HepG2 (cell line): ENCODE measurements around the gene ARGLU1. TPM values are rescaled to one million over a fixed set of nuclear protein-coding genes. Genes with fewer than 3 reads are reported as not detected.

ENCODE experiments used
- ATAC-seq: fragments of 200-7000 bp; cut with Tn5 transposase; 3 replicates; pipeline ENCODE4 v1.9.1; 2020; ENCODE audit warnings: mild to moderate bottlenecking, moderate library complexity
- BruUV-seq: library from RNA; stranded (reverse); fragments of 400-500 nt; replicated peaks from 2 replicates; lab custom pipeline; 2021; lab: Mats Ljungman, UMichigan
- CTCF ChIA-PET: fragments of 300-600 bp; formaldehyde crosslinking; extraction: SDS; loops from one replicate; lab custom pipeline; 2021; ENCODE audit warnings: low total read pairs, inconsistent platforms, low intra/inter-chr PET ratio; lab: Yijun Ruan, JAX
- POLR2A ChIA-PET: fragments of 350-600 bp; sonication (Branson Sonifier 250); formaldehyde crosslinking; loops from one replicate; lab custom pipeline; 2020; ENCODE audit warnings: antibody characterized with exemption, inconsistent platforms; lab: Yijun Ruan, JAX
- DNase-seq: peaks from one replicate; pipeline ENCODE4 v3.0.0-alpha.2; 2015; ENCODE audit warnings: low spot score
- FAIRE-seq: peaks from 3 replicates; lab custom pipeline; 2011; peaks lifted over from hg19 to GRCh38; lab: Jason Lieb, UNC
- H2AFZ ChIP-seq: one replicate; pipeline ENCODE4 v1.6.1; 2011; ENCODE audit warnings: low read length, inconsistent platforms
- H3K27ac ChIP-seq: fragments of 300-600 bp; 3 replicates; pipeline ENCODE4 v1.8.0; 2011; ENCODE audit warnings: mixed run types, mild to moderate bottlenecking, mixed read lengths, low read length, inconsistent platforms; ENCODE audit not compliant: insufficient read depth; ENCODE audit errors: extremely low read length
- H3K27me3 ChIP-seq, 2 experiments: fragments of 200-600 bp in 1 of 2; 2 replicates in 1 of 2; 3 replicates in 1 of 2; pipeline versions ENCODE4 v1.6.0 to v1.8.0; 2011; ENCODE audit warnings: low read length in 2 of 2, mild to moderate bottlenecking in 2 of 2, moderate library complexity in 2 of 2, inconsistent platforms in 1 of 2; ENCODE audit not compliant: insufficient read depth in 2 of 2, control insufficient read depth in 1 of 2
- H3K36me3 ChIP-seq, 2 experiments: fragments of 200-600 bp in 1 of 2; replicated peaks in 1 of 2; 2 replicates in 1 of 2; 3 replicates in 1 of 2; pipeline versions ENCODE4 v1.5.1 to v1.8.0; 2011; ENCODE audit warnings: low read length in 2 of 2, inconsistent platforms in 1 of 2; ENCODE audit not compliant: insufficient read depth in 2 of 2, control insufficient read depth in 1 of 2
- H3K4me1 ChIP-seq: 2 replicates; pipeline ENCODE4 v1.5.1; 2012; ENCODE audit warnings: low read length, inconsistent platforms; ENCODE audit not compliant: insufficient read depth
- H3K4me2 ChIP-seq: 2 replicates; pipeline ENCODE4 v1.6.0; 2011; ENCODE audit warnings: low read depth, low read length, inconsistent platforms
- H3K4me3 ChIP-seq, 3 experiments: fragments of 200-600 bp in 1 of 3; sonication (generic), shearing (Covaris generic) in 1 of 3; replicated peaks in 1 of 3; 2 replicates each; pipeline ENCODE4 v1.5.1; 2011 to 2016; ENCODE audit warnings: low read length in 3 of 3, inconsistent platforms in 2 of 3, low read depth in 2 of 3, mild to moderate bottlenecking in 2 of 3, control low read depth in 1 of 3, mixed read lengths in 1 of 3; ENCODE audit not compliant: insufficient read depth in 1 of 3
- H3K79me2 ChIP-seq: one replicate; pipeline ENCODE4 v1.6.1; 2011; ENCODE audit warnings: low read length, inconsistent platforms; ENCODE audit not compliant: insufficient read depth
- H3K9ac ChIP-seq: 2 replicates; pipeline ENCODE4 v1.6.0; 2011; ENCODE audit warnings: mild to moderate bottlenecking, low read depth, low read length, inconsistent platforms; ENCODE audit not compliant: insufficient read depth
- H3K9me3 ChIP-seq: 2 replicates; pipeline ENCODE4 v1.5.1; 2012; ENCODE audit warnings: mild to moderate bottlenecking, low read length
- H4K20me1 ChIP-seq: 2 replicates; pipeline ENCODE4 v1.6.0; 2011; ENCODE audit warnings: inconsistent platforms, mild to moderate bottlenecking, low read length, moderate library complexity; ENCODE audit not compliant: insufficient read depth
- FIP1L1 ChIP-seq: fragments of 200-400 bp; formaldehyde crosslinking; IDR thresholded peaks from 2 replicates; pipeline ENCODE4 v1.6.1; 2018; ENCODE audit warnings: low read depth, mild to moderate bottlenecking, low read length, moderate library complexity, borderline replicate concordance; ENCODE audit not compliant: insufficient read depth
- HNRNPL ChIP-seq: fragments of 200-400 bp; formaldehyde crosslinking; IDR thresholded peaks from 2 replicates; pipeline ENCODE4 v1.6.1; 2017; ENCODE audit warnings: mild to moderate bottlenecking, low read depth, low read length
- NCOA5 ChIP-seq: sonication (generic); formaldehyde crosslinking; IDR thresholded peaks from 2 replicates; pipeline ENCODE4 v1.4.0; 2020; ENCODE audit warnings: missing genetic modification reagents
- NFATC3 ChIP-seq: sonication (generic); formaldehyde crosslinking; IDR thresholded peaks from 2 replicates; pipeline ENCODE4 v1.5.1; 2020; ENCODE audit warnings: mild to moderate bottlenecking, missing genetic modification reagents
- TAF1 ChIP-seq: sonication (generic); formaldehyde crosslinking; IDR thresholded peaks from 2 replicates; pipeline ENCODE4 v1.4.0; 2020; ENCODE audit warnings: missing genetic modification reagents
- ZNF230 ChIP-seq: sonication (generic); formaldehyde crosslinking; IDR thresholded peaks from 2 replicates; pipeline ENCODE4 v1.4.0; 2020; ENCODE audit warnings: mild to moderate bottlenecking, missing genetic modification reagents
- ZNF879 ChIP-seq: sonication (generic); formaldehyde crosslinking; IDR thresholded peaks from 2 replicates; pipeline ENCODE4 v1.8.1; 2023; ENCODE audit warnings: missing genetic modification reagents
- WGBS: methylation state at CpG from one replicate; pipeline ENCODE4 v1.1.6; 2017; ENCODE audit warnings: low lambda C conversion rate; 5-methylcytosine and 5-hydroxymethylcytosine counted together
- in situ Hi-C: cut with HindIII; loops from 2 replicates; pipeline ENCODE4 v1.10.0; 2017; ENCODE audit warnings: low pct_unique_long_range_greater_than_20kb; ENCODE audit not compliant: extremely low pct_ligation_motif_present
- intact Hi-C: fragments of 100-400 bp; cut with micrococcal nuclease; formaldehyde crosslinking; loops from one replicate; pipeline ENCODE4 v1.10.0; 2022; ENCODE audit not compliant: unreplicated experiment
- polyA plus RNA-seq, 8 experiments: library from polyadenylated mRNA; depleted of rRNA in 3 of 8; stranded (reverse) in 7 of 8; unstranded in 1 of 8; fragments of >200 nt; fragmentation: Illumina TruSeq in 4 of 8; extraction: Trizol in 4 of 8; gene quantifications; 2 replicates each; pipeline versions ENCODE4 v1.2.1 to v1.2.3, GENCODE V29; 2011 to 2016; ENCODE audit warnings: low read depth in 4 of 8, missing spikeins in 1 of 8, mixed read lengths in 1 of 8; ENCODE audit not compliant: insufficient read depth in 1 of 8
- total RNA-seq, 5 experiments: library from RNA; depleted of rRNA; stranded (reverse); fragments of >200 nt; fragmentation: Illumina TruSeq; extraction: Trizol; gene quantifications; 2 replicates each; pipeline ENCODE4 v1.2.3, GENCODE V29; 2016; ENCODE audit warnings: low read depth in 1 of 5
- TF ChIP-seq, protein P1 (sequence below): sonication (generic); formaldehyde crosslinking; IDR thresholded peaks from 2 replicates; pipeline ENCODE4 v1.4.0; 2020; ENCODE audit warnings: missing genetic modification reagents
- TF ChIP-seq, protein P2 (sequence below): sonication (generic); formaldehyde crosslinking; IDR thresholded peaks from 2 replicates; pipeline ENCODE4 v1.4.0; 2020; ENCODE audit warnings: mild to moderate bottlenecking, low read depth, missing genetic modification reagents

The ARGLU1 gene
- total and polyA plus RNA-seq, 2 of the 13 experiments (the other 11 are each of a cell fraction or from before 2014, with no cell fraction given), result 47.1 to 70.6 TPM

DNA sequence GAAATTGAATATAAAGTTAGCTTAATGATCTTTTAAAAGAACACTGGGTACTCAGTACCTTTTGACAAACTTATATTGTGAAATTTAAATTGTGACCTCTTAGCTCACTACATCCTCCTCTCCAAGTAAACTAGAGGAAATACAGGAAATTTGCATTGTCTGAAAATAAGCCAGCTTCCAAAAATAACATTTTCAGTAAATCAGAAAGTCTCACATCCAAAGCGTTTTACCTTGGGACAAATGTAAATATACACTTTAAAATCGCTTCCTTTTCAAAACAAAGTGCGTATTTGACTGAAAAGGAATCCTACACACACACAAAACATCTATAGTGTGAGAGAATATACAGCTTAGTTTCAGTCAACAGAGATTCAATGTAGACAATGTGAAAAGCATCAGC is 30.4 kb downstream of the ARGLU1 start:
- Histone ChIP-seq H3K27ac (no peak overlapping the region), H3K27me3 (peaks cover 2 to 16% of the 10 kb centered on the region in 2 experiments; a peak in 2 of 5 replicates), H3K4me3 (no peak overlapping the region), H3K4me2 (no peak overlapping the region), H3K9me3 (no peaks in the 10 kb centered on the region), H4K20me1 (no peaks in the 10 kb centered on the region), H3K4me1 (peaks cover 15% of the 10 kb centered on the region), H3K36me3 (peaks cover 0 to 4% of the 10 kb centered on the region in 2 experiments; a peak in 2 of 5 replicates), H3K9ac (no peak overlapping the region), H2AFZ (no peak overlapping the region), H3K79me2 (no peaks in the 10 kb centered on the region)
- ChIA-PET POLR2A (no interaction called here), CTCF (no interaction called here)
- ATAC-seq (no peak), DNase-seq (no peak), FAIRE-seq (no peak)
- 50% methylated on average over 3 of the region's 3 CpGs for WGBS
- BruUV-seq, result no TSS peak
- intact Hi-C loops (loop anchor here (2.0 to 10.0 kb wide), 5 partner anchors 83 to 1963 kb away; no protein-coding TSS in a partner anchor), in situ Hi-C loops (loop anchor here (10.0 to 25.0 kb wide), 3 partner anchors 577 to 1975 kb away; no protein-coding TSS in a partner anchor)
- TF ChIP-seq FIP1L1 (no peak), NFATC3 (CRISPR knock-in tag) (no peak), ZNF230 (CRISPR knock-in tag) (no peak), ZNF879 (CRISPR knock-in tag) (no peak), TAF1 (CRISPR knock-in tag) (no peak), NCOA5 (no peak), HNRNPL (no peak)
- TF ChIP-seq, protein P1, sequence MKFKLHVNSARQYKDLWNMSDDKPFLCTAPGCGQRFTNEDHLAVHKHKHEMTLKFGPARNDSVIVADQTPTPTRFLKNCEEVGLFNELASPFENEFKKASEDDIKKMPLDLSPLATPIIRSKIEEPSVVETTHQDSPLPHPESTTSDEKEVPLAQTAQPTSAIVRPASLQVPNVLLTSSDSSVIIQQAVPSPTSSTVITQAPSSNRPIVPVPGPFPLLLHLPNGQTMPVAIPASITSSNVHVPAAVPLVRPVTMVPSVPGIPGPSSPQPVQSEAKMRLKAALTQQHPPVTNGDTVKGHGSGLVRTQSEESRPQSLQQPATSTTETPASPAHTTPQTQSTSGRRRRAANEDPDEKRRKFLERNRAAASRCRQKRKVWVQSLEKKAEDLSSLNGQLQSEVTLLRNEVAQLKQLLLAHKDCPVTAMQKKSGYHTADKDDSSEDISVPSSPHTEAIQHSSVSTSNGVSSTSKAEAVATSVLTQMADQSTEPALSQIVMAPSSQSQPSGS, result no peak
- TF ChIP-seq, protein P2, sequence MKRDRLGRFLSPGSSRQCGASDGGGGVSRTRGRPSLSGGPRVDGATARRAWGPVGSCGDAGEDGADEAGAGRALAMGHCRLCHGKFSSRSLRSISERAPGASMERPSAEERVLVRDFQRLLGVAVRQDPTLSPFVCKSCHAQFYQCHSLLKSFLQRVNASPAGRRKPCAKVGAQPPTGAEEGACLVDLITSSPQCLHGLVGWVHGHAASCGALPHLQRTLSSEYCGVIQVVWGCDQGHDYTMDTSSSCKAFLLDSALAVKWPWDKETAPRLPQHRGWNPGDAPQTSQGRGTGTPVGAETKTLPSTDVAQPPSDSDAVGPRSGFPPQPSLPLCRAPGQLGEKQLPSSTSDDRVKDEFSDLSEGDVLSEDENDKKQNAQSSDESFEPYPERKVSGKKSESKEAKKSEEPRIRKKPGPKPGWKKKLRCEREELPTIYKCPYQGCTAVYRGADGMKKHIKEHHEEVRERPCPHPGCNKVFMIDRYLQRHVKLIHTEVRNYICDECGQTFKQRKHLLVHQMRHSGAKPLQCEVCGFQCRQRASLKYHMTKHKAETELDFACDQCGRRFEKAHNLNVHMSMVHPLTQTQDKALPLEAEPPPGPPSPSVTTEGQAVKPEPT (CRISPR knock-in tag), result no peak
